Measurements from ENCODE around the gene TNFRSF21. TPM values are rescaled to one million over a fixed set of nuclear protein-coding genes. Genes with fewer than 3 reads are reported as not detected.
A peak's percentile ranks its signal among the peaks of the same experiment; 100 is the strongest.

Gene TNFRSF21
- total RNA-seq, 2 donors from 2014 or later: 24.6 to 26.0 TPM

DNA sequence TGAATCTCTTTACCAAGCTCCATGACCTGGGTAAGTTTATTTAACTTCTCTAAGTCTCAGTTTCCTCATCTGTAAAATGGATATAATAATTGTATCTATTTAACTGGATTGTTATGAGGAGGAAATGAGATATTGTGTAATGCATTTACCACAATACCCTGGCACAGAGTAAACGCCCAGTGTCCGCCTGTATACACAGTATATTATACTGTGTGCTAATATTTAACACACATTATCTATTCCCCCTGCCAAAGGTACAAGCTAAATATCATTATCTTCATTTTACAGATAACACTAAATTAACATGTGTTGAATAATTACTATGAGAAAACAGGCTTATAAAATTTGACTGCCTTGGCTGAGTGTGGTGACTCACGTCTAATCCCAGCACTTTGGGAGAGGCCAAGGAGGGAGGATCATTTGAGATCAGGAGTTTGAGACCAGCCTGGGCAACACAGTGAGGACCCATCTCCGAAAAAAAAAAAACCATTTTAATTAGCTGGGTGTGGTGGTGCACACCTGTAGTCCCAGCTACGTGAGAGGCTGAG, 38.7 kb upstream of the TNFRSF21 start:
- H3K36me3 ChIP-seq (replicated peaks in 1 of 2; ENCODE audit: insufficient read depth in 1 of 2, low read depth in 2 of 2): no peaks in the 10 kb centered on the region
- ATAC-seq (no peak), DNase-seq (no peak)
- no peaks in the 10 kb centered on the region for H3K4me1 ChIP-seq
- WGBS, 2 donors: 58 to 61% methylated on average over 5 of the region's 5 CpGs
- no peak for TF ChIP-seq POLR2A (IDR thresholded peaks at IDR 0.05)
- TF ChIP-seq, protein P1, sequence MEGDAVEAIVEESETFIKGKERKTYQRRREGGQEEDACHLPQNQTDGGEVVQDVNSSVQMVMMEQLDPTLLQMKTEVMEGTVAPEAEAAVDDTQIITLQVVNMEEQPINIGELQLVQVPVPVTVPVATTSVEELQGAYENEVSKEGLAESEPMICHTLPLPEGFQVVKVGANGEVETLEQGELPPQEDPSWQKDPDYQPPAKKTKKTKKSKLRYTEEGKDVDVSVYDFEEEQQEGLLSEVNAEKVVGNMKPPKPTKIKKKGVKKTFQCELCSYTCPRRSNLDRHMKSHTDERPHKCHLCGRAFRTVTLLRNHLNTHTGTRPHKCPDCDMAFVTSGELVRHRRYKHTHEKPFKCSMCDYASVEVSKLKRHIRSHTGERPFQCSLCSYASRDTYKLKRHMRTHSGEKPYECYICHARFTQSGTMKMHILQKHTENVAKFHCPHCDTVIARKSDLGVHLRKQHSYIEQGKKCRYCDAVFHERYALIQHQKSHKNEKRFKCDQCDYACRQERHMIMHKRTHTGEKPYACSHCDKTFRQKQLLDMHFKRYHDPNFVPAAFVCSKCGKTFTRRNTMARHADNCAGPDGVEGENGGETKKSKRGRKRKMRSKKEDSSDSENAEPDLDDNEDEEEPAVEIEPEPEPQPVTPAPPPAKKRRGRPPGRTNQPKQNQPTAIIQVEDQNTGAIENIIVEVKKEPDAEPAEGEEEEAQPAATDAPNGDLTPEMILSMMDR (IDR thresholded peaks at IDR 0.05): no peak
- H3K9me3 ChIP-seq: no peaks in the 10 kb centered on the region
- H3K27ac ChIP-seq: no peak overlapping the region
- no peak overlapping the region for H3K4me3 ChIP-seq
- intact Hi-C loops (cut with DNase I): no loop called here
- no peaks in the 10 kb centered on the region for H3K27me3 ChIP-seq

DNA sequence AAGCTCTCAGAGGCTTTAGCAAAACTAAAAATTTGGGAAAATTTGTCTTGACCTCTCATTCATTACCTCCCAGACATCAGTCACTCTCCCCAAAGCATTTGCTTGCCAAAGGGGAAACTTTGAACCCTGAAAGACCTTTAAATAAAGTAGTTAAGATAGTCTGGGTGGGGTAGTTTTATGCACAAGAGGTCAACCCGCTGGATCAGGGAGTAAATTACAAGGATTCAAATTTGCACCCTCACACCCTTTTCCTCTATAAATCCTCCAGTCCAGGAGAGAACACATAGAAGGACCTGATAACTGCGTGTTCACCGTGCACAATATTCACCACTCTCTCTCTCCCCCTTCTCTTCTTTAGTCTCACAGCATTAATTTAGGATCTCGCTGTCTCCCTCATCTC, 36.1 kb upstream of the TNFRSF21 start:
- Histone ChIP-seq H3K4me3 (no peak overlapping the region), H3K9me3 (no peaks in the 10 kb centered on the region), H3K4me1 (no peaks in the 10 kb centered on the region), H3K27me3 (no peaks in the 10 kb centered on the region), H3K27ac (no peak overlapping the region), H3K36me3 (replicated peaks in 1 of 2; ENCODE audit: insufficient read depth in 1 of 2, low read depth in 2 of 2) (no peaks in the 10 kb centered on the region)
- DNase-seq (no peak), ATAC-seq (no peak)
- intact Hi-C loops (cut with DNase I): no loop called here
- WGBS, 2 donors: 82 to 86% methylated on average over 4 of the region's 4 CpGs
- TF ChIP-seq POLR2A (IDR thresholded peaks at IDR 0.05): no peak
- TF ChIP-seq, protein P1 (IDR thresholded peaks at IDR 0.05): no peak

DNA sequence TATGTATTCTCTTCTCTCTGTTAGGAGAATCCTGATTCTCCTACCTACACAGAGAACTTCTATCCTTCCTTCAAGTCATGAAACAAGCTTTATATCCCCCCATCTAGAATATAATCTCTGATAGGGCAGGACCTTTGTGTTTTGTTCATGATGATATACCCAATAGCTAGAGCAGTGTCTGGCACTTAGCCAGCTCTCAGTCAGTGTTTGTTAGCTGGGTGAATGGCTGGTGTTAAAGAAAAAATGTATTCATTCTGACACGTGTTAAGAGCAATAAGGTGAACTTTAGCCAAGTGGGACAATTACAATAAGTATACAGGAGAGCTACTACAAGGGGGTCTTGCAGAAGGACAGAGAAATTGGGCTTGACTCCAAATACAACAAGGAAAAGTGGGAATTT, 34.3 kb upstream of the TNFRSF21 start:
- TF ChIP-seq, protein P1 (IDR thresholded peaks at IDR 0.05): no peak
- TF ChIP-seq POLR2A (IDR thresholded peaks at IDR 0.05): no peak
- no peaks in the 10 kb centered on the region for H3K4me1 ChIP-seq
- H3K36me3 ChIP-seq (replicated peaks in 1 of 2; ENCODE audit: insufficient read depth in 1 of 2, low read depth in 2 of 2): no peaks in the 10 kb centered on the region
- H3K9me3 ChIP-seq: no peaks in the 10 kb centered on the region
- no peaks in the 10 kb centered on the region for H3K27me3 ChIP-seq
- H3K27ac ChIP-seq: no peak overlapping the region
- no peak for ATAC-seq
- DNase-seq: peak in 3 of 4 donors; percentile 12 to 38 (median 33)
- no peak overlapping the region for H3K4me3 ChIP-seq
- WGBS, 2 donors: 30 to 59% methylated on average over 1 of the region's 1 CpG
- intact Hi-C loops (cut with DNase I): no loop called here

DNA sequence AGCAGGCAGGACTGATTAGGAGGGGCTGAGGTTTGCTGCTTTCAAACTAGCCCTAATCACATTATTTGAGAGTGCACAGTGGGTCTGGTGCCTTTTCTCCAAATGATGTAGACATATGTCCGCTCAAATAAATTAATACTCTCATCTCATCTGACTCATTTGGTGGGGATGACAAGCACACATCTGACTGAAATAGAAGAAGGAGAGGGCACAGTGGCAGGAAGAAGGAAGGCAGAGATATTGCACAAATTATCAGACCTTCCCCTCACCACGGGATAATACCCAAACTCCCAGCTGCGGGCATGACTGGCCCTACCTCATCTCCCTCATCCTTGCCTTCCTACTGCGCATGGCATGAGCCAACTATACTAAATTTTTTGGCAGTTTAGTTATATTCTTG, 33.9 kb upstream of the TNFRSF21 start:
- intact Hi-C loops (cut with DNase I): no loop called here
- H3K9me3 ChIP-seq: no peaks in the 10 kb centered on the region
- WGBS, 2 donors: 72 to 82% methylated on average over 4 of the region's 4 CpGs
- ATAC-seq (no peak), DNase-seq (no peak)
- no peak overlapping the region for H3K4me3 ChIP-seq
- H3K36me3 ChIP-seq (replicated peaks in 1 of 2; ENCODE audit: insufficient read depth in 1 of 2, low read depth in 2 of 2): no peaks in the 10 kb centered on the region
- no peak for TF ChIP-seq POLR2A (IDR thresholded peaks at IDR 0.05)
- TF ChIP-seq, protein P1 (IDR thresholded peaks at IDR 0.05): no peak
- no peaks in the 10 kb centered on the region for H3K4me1 ChIP-seq
- H3K27ac ChIP-seq: no peak overlapping the region
- no peaks in the 10 kb centered on the region for H3K27me3 ChIP-seq

DNA sequence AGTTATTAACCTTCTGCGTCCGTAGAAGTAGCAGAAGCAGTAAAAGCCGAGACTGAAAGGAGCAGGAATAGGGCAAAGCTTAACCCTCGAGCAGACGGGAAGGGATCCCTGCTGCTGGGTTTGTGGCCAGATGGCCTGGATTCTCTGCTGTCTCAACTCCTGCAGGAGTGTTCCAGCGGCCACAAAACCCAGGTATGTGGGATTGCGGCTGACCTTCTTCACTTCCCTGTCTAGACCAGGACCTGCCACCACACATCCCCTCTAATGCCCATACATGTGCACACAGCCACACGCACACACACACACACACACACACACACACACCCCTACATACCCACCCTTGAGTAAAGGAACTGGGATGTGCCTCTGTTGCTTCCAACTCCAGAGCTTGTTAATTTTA, 33.1 kb upstream of the TNFRSF21 start:
- H3K27ac ChIP-seq: no peak overlapping the region
- no peak for DNase-seq
- H3K4me3 ChIP-seq: no peak overlapping the region
- H3K27me3 ChIP-seq: no peaks in the 10 kb centered on the region
- no peak for ATAC-seq
- intact Hi-C loops (cut with DNase I): no loop called here
- WGBS, 2 donors: 70 to 75% methylated on average over 8 of the region's 8 CpGs
- TF ChIP-seq POLR2A (IDR thresholded peaks at IDR 0.05): no peak
- TF ChIP-seq, protein P1 (IDR thresholded peaks at IDR 0.05): no peak
- H3K9me3 ChIP-seq: no peaks in the 10 kb centered on the region
- no peaks in the 10 kb centered on the region for H3K4me1 ChIP-seq
- H3K36me3 ChIP-seq (replicated peaks in 1 of 2; ENCODE audit: insufficient read depth in 1 of 2, low read depth in 2 of 2): no peaks in the 10 kb centered on the region

All from body of pancreas (tissue), 4 donors.